ENCODE results near the gene OMP. TPM values are rescaled to one million over a fixed set of nuclear protein-coding genes. Genes with fewer than 3 reads are reported as not detected.
"Not testable (repeated sequence)": the region's sequence is repeated elsewhere in the genome, so short reads cannot be mapped to it uniquely, and the experiment has no call there.

The OMP gene
- total and polyA plus RNA-seq, 2 experiments from 2014 or later = not detected

- H3K9me2 ChIP-seq (replicated peaks; ENCODE audit: insufficient read depth) = no peaks in the 10 kb centered on the region
- no peaks in the 10 kb centered on the region for H4K20me1 ChIP-seq (ENCODE audit: insufficient read depth, poor library complexity, severe bottlenecking)
- H3K27me3 ChIP-seq = no peaks in the 10 kb centered on the region
- H2AFZ ChIP-seq = no peak overlapping the region
- H3K79me2 ChIP-seq = no peaks in the 10 kb centered on the region
- TF ChIP-seq EZH2phosphoT487 (IDR thresholded peaks at IDR 0.05; ENCODE audit: low read depth, severe bottlenecking, unreplicated experiment) (no peak), CTCF (IDR thresholded peaks at IDR 0.05; ENCODE audit: poor library complexity) (no peak), EZH2 (IDR thresholded peaks at IDR 0.05; ENCODE audit: borderline replicate concordance) (no peak)
- H3K36me3 ChIP-seq (replicated peaks; ENCODE audit: insufficient read depth, low read depth) = no peaks in the 10 kb centered on the region
- H3K27ac ChIP-seq = peak overlapping the region; percentile 12
- H3K4me3 ChIP-seq = no peak overlapping the region
- DNase-seq (ENCODE audit: low spot score) = no peak
- WGBS (ENCODE audit: low lambda C conversion rate, missing lambda C conversion rate) = 91% methylated on average over 4 of the region's 4 CpGs
- peaks cover 7% of the 10 kb centered on the region for H3K4me1 ChIP-seq (ENCODE audit: insufficient read depth)
- no peaks in the 10 kb centered on the region for H3K9me3 ChIP-seq (ENCODE audit: low read depth)
- H3K4me2 ChIP-seq = no peak overlapping the region
Observed at GRCh38 chr11:77060234-77060633, 42.4 kb upstream of the OMP start.

- Histone ChIP-seq H3K27ac (peak overlapping the region; percentile 65), H3K4me1 (ENCODE audit: insufficient read depth) (peaks cover 17% of the 10 kb centered on the region)
- H3K9me2 ChIP-seq (replicated peaks; ENCODE audit: insufficient read depth); H3K9me3 ChIP-seq (ENCODE audit: low read depth); DNase-seq (ENCODE audit: low spot score); H3K79me2 ChIP-seq; H3K36me3 ChIP-seq (replicated peaks; ENCODE audit: insufficient read depth, low read depth); H3K4me2 ChIP-seq; H3K27me3 ChIP-seq; H4K20me1 ChIP-seq (ENCODE audit: insufficient read depth, poor library complexity, severe bottlenecking); H3K4me3 ChIP-seq; H2AFZ ChIP-seq: not testable (repeated sequence)
- WGBS (ENCODE audit: low lambda C conversion rate, missing lambda C conversion rate) = 67% methylated on average over 4 of the region's 4 CpGs
Observed at GRCh38 chr11:77061258-77061657, 41.4 kb upstream of the OMP start.

GRCh38 chr11:77062924-77063323 is 39.7 kb upstream of the OMP start:
- Histone ChIP-seq H3K4me2 (no peak overlapping the region), H3K4me3 (no peak overlapping the region), H3K4me1 (ENCODE audit: insufficient read depth) (peaks cover 23% of the 10 kb centered on the region), H3K27me3 (no peaks in the 10 kb centered on the region), H3K27ac (peak overlapping the region; percentile 79), H3K9me2 (replicated peaks; ENCODE audit: insufficient read depth) (no peaks in the 10 kb centered on the region), H2AFZ (no peak overlapping the region), H3K79me2 (peaks cover 7% of the 10 kb centered on the region), H4K20me1 (ENCODE audit: insufficient read depth, poor library complexity, severe bottlenecking) (no peaks in the 10 kb centered on the region), H3K36me3 (replicated peaks; ENCODE audit: insufficient read depth, low read depth) (no peaks in the 10 kb centered on the region), H3K9me3 (ENCODE audit: low read depth) (no peaks in the 10 kb centered on the region)
- TF ChIP-seq CTCF (IDR thresholded peaks at IDR 0.05; ENCODE audit: poor library complexity) = peak; percentile 8
- TF ChIP-seq EZH2phosphoT487 (IDR thresholded peaks at IDR 0.05; ENCODE audit: low read depth, severe bottlenecking, unreplicated experiment) = no peak
- DNase-seq (ENCODE audit: low spot score) = no peak

GRCh38 chr11:77063407-77063806 is 39.2 kb upstream of the OMP start:
- no peaks in the 10 kb centered on the region for H3K36me3 ChIP-seq (replicated peaks; ENCODE audit: insufficient read depth, low read depth)
- no peaks in the 10 kb centered on the region for H3K27me3 ChIP-seq
- H3K4me2 ChIP-seq = no peak overlapping the region
- H2AFZ ChIP-seq = no peak overlapping the region
- H3K4me1 ChIP-seq (ENCODE audit: insufficient read depth) = peaks cover 28% of the 10 kb centered on the region
- no peaks in the 10 kb centered on the region for H4K20me1 ChIP-seq (ENCODE audit: insufficient read depth, poor library complexity, severe bottlenecking)
- no peaks in the 10 kb centered on the region for H3K9me2 ChIP-seq (replicated peaks; ENCODE audit: insufficient read depth)
- peak overlapping the region; percentile 79 for H3K27ac ChIP-seq
- no peaks in the 10 kb centered on the region for H3K9me3 ChIP-seq (ENCODE audit: low read depth)
- TF ChIP-seq EZH2phosphoT487 (IDR thresholded peaks at IDR 0.05; ENCODE audit: low read depth, severe bottlenecking, unreplicated experiment) (no peak), CTCF (IDR thresholded peaks at IDR 0.05; ENCODE audit: poor library complexity) (no peak), EZH2 (IDR thresholded peaks at IDR 0.05; ENCODE audit: borderline replicate concordance) (no peak)
- 93% methylated on average over 1 of the region's 1 CpG for WGBS (ENCODE audit: low lambda C conversion rate, missing lambda C conversion rate)
- H3K4me3 ChIP-seq = no peak overlapping the region
- no peak for DNase-seq (ENCODE audit: low spot score)
- H3K79me2 ChIP-seq = peaks cover 11% of the 10 kb centered on the region
